Measurements from ENCODE around the gene KLF11.

Gene KLF11

DNA sequence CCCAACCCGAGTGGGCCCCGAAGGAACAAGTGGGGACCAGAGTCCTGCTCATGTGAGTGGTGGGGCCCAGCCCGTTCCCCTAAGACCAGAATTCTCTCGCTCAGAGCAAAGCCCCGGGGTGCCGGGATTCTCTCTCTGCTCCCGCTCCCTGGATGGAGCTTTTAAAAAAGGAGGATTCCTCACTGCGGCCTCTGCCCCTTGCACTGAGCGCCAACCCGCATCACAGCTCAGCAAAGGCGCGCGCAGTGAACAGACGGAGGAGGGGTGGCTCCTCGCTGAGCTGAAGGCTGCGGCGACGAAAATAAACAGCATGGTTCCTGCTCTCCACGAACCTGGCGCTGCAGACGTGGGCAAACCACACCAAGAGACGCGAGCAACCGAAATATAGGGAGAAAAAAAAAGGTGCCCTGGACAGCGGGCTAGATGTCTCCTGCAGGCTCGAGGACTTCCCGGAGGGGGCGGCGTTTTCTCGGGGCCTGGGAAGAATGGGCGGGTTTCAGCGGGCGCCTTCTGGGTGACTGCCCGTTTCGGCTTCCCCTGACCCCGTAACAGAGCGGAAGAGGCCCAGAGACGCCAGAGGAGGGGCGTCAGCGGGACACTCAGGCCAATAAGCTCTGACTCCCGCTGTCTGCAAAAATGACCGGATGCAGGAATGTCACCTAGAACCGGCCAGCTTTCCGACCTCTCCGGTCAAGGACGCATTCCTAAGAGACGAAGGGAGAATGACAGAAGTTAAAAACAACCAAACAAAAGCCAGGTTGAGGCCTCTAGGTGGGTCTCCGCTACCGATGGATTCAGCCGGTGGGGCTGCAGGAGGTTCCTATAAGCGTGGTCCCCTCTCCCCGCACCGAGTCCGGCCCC, 819 bp upstream of the KLF11 start:
- TF ChIP-seq GABPA (IDR thresholded peaks at IDR 0.05; ENCODE audit: low read depth) (no peak), SPI1 (IDR thresholded peaks at IDR 0.05; ENCODE audit: borderline replicate concordance, low read depth) (no peak), POLR2AphosphoS5 (IDR thresholded peaks at IDR 0.05; ENCODE audit: low read depth) (no peak)
- TF ChIP-seq, protein P1, sequence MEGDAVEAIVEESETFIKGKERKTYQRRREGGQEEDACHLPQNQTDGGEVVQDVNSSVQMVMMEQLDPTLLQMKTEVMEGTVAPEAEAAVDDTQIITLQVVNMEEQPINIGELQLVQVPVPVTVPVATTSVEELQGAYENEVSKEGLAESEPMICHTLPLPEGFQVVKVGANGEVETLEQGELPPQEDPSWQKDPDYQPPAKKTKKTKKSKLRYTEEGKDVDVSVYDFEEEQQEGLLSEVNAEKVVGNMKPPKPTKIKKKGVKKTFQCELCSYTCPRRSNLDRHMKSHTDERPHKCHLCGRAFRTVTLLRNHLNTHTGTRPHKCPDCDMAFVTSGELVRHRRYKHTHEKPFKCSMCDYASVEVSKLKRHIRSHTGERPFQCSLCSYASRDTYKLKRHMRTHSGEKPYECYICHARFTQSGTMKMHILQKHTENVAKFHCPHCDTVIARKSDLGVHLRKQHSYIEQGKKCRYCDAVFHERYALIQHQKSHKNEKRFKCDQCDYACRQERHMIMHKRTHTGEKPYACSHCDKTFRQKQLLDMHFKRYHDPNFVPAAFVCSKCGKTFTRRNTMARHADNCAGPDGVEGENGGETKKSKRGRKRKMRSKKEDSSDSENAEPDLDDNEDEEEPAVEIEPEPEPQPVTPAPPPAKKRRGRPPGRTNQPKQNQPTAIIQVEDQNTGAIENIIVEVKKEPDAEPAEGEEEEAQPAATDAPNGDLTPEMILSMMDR (IDR thresholded peaks at IDR 0.05; ENCODE audit: insufficient read depth, low read length), result no peak
- TF ChIP-seq, protein P2, sequence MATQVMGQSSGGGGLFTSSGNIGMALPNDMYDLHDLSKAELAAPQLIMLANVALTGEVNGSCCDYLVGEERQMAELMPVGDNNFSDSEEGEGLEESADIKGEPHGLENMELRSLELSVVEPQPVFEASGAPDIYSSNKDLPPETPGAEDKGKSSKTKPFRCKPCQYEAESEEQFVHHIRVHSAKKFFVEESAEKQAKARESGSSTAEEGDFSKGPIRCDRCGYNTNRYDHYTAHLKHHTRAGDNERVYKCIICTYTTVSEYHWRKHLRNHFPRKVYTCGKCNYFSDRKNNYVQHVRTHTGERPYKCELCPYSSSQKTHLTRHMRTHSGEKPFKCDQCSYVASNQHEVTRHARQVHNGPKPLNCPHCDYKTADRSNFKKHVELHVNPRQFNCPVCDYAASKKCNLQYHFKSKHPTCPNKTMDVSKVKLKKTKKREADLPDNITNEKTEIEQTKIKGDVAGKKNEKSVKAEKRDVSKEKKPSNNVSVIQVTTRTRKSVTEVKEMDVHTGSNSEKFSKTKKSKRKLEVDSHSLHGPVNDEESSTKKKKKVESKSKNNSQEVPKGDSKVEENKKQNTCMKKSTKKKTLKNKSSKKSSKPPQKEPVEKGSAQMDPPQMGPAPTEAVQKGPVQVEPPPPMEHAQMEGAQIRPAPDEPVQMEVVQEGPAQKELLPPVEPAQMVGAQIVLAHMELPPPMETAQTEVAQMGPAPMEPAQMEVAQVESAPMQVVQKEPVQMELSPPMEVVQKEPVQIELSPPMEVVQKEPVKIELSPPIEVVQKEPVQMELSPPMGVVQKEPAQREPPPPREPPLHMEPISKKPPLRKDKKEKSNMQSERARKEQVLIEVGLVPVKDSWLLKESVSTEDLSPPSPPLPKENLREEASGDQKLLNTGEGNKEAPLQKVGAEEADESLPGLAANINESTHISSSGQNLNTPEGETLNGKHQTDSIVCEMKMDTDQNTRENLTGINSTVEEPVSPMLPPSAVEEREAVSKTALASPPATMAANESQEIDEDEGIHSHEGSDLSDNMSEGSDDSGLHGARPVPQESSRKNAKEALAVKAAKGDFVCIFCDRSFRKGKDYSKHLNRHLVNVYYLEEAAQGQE (IDR thresholded peaks at IDR 0.05; ENCODE audit: insufficient replicate concordance, low read depth), result no peak
- H3K27ac ChIP-seq (replicated peaks), result no peak overlapping the region
- no peak overlapping the region for H3K4me3 ChIP-seq (replicated peaks; ENCODE audit: insufficient read depth, low read length)
- no peak for DNase-seq (ENCODE audit: low read depth in 1 of 2, low spot score in 1 of 2)
- H3K27me3 ChIP-seq (ENCODE audit: insufficient read depth, poor library complexity, severe bottlenecking), result peaks cover 3% of the 10 kb centered on the region

DNA sequence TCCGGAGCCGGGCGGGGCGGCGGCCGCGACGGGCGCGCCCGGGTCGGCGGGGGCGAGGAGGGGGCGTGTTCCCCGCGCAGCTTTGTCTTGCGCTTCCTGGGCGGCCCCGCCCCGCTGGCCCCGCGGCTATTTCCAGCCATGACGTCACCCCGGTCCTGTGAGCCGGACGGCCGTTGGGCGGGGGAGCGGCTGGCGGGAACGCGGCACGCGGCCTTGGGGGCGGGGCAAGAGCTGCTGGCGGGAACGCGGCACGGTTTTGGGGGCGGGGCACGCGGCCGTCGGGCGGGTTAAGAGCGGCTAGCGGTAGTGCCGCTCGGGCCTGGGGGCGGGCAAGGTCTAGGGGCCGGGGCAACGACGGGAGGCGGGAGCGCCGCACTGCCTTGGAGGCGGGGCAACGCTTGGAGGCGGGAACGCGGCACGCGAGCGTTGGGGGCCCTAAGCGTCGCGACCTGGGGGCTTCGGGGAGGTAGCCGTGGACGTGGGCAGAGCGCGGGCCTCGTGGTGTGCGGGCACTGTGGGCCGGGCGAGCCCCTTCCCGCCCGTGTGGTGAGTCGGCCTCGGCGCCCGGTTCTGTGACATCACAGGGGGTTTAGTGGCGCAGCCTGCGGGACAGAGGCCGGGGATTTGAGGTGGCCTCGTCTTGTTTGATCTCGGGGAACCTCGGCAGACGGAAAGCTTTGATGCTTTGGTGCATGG, 704 bp downstream of the KLF11 start:
- DNase-seq (ENCODE audit: low read depth in 1 of 2, low spot score in 1 of 2), result peak; percentile 59 to 75
- Histone ChIP-seq H3K27me3 (ENCODE audit: insufficient read depth, poor library complexity, severe bottlenecking) (peaks cover 3% of the 10 kb centered on the region), H3K4me3 (replicated peaks; ENCODE audit: insufficient read depth, low read length) (peak overlapping the region; percentile 33), H3K27ac (replicated peaks) (no peak overlapping the region)
- no peak for TF ChIP-seq SPI1 (IDR thresholded peaks at IDR 0.05; ENCODE audit: borderline replicate concordance, low read depth)
- TF ChIP-seq, protein P2 (IDR thresholded peaks at IDR 0.05; ENCODE audit: insufficient replicate concordance, low read depth), result no peak
- TF ChIP-seq GABPA (IDR thresholded peaks at IDR 0.05; ENCODE audit: low read depth), result no peak
- TF ChIP-seq, protein P1 (IDR thresholded peaks at IDR 0.05; ENCODE audit: insufficient read depth, low read length), result no peak
- TF ChIP-seq POLR2AphosphoS5 (IDR thresholded peaks at IDR 0.05; ENCODE audit: low read depth), result no peak

DNA sequence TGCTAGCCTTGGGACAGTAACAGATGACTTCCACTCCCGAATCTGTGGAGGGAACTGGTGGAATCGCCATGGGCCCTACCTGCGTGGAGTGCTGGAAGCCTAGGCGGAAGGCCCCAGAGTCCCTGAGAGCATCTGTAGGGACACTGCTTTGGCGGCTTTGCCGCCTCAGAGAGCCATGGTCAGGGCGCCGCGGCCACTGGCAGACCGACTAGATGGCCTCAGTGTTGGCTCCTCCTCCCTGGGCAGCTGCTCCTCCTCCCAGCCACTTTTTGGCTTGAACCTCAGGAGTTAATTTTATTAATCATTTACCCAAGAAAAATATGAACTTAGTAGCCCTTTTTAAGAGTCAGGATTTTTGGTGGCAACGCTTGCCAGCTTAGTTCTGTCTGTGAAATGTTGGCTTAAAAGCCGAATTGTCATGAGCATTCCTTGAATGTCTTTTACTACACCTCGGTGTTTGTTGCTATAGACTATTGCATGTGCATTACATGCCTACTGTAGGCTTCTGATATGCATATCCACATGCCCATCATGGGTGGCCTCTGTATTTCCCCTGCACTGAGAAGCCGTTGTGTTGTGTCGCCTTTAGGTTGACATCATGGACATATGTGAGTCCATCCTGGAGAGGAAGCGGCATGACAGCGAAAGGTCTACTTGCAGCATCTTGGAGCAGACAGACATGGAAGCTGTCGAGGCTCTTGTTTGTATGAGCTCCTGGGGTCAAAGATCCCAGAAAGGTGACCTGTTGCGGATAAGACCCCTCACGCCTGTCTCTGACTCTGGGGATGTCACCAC, 2.4 kb downstream of the KLF11 start:
- DNase-seq (ENCODE audit: low read depth in 1 of 2, low spot score in 1 of 2), result no peak
- Histone ChIP-seq H3K27ac (replicated peaks) (no peak overlapping the region), H3K27me3 (ENCODE audit: insufficient read depth, poor library complexity, severe bottlenecking) (peaks cover 3% of the 10 kb centered on the region), H3K4me3 (replicated peaks; ENCODE audit: insufficient read depth, low read length) (no peak overlapping the region)
- TF ChIP-seq, protein P2 (IDR thresholded peaks at IDR 0.05; ENCODE audit: insufficient replicate concordance, low read depth), result no peak
- TF ChIP-seq SPI1 (IDR thresholded peaks at IDR 0.05; ENCODE audit: borderline replicate concordance, low read depth), result no peak
- TF ChIP-seq GABPA (IDR thresholded peaks at IDR 0.05; ENCODE audit: low read depth), result no peak
- TF ChIP-seq POLR2AphosphoS5 (IDR thresholded peaks at IDR 0.05; ENCODE audit: low read depth), result no peak
- TF ChIP-seq, protein P1 (IDR thresholded peaks at IDR 0.05; ENCODE audit: insufficient read depth, low read length), result no peak
